Measurements from ENCODE around the gene STX12.
"Not testable (repeated sequence)": the region's sequence is repeated elsewhere in the genome, so short reads cannot be mapped to it uniquely, and the experiment has no call there.

STX12 gene

DNA sequence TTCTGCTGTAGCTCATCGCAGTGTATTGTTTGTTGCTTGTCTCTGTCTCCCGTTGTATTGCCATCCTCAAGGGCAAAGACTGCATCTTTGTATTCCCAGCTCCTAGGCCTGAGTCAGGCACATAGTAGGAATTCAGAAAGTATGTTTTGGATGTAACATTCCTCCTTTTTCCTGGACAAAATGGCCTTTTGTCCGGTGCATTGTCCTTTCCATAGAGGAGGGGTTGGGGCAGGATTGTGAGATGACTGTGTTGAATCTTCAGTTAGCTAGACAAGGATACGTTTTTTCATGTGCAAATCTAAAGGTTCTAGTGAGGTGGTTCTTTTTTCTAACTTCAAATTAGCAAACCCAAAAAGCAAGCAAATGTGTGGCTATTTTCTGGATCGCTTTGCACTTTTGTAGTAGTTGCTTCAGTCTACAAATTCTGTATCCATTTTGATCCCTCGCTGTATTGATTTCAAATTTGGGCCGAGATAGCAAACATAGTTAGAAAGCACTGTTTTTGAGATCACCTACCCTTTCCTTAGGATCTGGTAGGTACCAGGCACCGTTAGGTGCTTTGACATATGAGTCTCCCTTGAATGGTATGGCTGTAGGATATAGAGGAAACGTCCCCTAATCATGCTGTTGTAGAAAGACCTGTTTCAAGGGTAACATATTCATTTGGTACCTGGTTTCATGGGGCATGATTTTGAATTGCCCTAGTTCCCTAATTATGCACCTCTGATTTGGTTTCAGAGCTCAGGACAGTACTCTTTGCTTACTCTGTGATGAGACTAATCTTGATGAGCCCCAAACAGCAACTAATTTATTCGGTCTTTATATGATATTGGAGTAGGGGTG lies 58.8 kb downstream of the STX12 start:
- no peak for DNase-seq

DNA sequence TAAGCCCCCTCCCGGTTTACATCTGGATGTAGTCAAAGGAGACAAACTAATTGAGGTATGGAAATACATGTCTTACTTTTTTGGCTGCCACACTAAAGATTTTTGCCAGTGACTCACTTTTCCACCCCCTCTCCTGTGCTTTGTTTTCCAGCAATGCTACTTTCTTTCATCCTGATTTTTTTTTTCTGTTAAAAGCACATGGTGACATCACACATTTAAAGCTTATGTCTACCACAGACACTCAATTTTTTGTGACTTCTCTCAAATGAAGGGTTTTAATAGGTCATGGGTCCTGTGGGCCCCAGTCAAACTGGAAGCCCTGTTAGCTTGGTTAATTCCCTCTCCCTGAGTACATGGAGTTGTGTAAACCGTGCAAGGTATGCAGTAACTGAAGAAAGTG lies 59.7 kb downstream of the STX12 start:
- no peak for DNase-seq

DNA sequence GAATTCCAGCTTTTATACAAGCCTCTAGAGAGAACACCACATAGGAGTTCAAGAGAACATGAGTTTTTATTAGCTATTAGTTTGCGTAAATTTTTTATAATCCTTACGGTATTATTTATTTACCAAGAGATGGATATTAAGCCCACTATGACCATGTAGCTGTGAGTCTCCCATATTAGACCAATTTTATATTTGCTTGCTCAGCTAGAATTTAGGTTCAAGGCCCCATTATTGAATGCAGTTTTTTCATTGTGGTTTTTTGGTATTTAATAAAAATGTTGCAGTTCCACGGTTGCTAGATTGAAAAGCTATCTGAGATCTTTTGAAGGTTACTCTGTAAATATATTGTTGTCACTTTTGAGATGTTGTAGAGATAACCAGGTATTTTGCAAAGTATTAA lies 60.5 kb downstream of the STX12 start:
- DNase-seq: no peak

DNA sequence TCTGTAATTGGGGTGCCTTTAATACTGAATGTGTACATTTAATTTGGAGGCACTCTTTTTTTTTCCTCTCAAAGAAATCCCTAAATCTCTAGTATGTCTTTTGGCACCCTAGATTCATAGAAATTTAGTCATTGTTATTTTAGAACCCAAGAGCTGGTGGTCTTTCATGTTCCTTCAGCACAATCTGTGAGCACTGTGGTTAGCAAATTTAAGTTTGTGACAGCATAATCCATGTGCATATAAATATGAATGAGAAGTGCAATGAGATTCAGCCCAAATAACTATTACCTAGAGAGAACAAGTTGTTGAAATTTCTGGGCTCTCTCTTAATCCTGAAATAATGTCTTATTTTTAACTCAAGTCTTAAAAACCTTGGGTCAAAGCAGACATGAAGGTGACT lies 62.0 kb downstream of the STX12 start:
- no peak for DNase-seq

DNA sequence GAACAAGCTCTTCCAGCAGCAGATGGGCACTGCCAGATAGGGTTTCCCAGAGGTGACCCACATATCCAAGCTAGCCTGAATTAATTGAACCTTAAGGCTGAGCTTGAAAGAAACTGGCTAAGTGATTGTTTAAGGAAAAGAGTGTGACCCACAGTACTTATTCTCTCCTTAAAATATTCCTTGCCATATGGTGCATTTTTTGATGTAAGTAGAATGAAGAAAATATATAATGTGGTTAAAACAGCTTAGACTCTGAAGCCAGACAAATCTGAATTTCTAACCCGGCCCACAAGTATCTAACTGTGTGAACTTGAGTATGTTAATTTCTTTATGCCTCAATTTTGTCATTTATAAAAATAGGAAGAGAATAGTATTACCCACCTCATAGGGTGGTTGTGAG lies 62.5 kb downstream of the STX12 start:
- no peak for DNase-seq

DNA sequence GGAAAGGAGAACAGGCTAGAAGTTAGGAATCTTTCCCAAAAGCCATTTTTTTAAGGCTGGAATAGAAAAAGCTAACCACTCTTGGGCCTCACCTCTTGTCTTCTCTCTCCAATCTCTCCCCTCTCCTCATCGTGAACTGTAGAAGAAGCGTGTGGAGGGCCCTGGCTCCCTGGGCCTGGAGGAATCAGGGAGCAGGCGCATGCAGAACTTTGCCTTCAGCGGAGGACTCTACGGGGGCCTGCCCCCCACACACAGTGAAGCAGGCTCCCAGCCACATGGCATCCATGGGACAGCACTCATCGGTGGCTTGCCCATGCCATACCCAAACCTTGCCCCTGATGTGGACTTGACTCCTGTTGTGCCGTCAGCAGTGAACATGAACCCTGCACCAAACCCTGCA lies 76.9 kb downstream of the STX12 start:
- DNase-seq: no peak

DNA sequence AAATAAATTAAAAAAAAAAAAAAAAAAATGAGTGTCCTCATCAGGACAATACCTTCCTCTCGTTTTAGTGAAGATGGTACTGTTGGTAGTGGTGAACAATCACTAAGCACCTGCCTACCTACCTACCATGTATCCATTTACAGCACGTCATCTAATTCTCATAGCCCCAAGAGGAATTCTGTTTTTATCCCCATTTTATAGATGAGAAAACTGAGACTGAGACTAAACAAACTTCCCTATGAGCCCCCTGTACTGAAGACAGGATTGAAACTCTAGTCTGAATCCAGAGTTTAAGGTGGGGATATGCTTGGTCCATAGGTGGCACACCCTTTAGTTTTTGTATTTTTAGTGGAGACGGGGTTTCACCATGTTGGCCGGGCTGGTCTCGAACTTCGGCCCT lies 82.1 kb downstream of the STX12 start:
- DNase-seq: no peak

DNA sequence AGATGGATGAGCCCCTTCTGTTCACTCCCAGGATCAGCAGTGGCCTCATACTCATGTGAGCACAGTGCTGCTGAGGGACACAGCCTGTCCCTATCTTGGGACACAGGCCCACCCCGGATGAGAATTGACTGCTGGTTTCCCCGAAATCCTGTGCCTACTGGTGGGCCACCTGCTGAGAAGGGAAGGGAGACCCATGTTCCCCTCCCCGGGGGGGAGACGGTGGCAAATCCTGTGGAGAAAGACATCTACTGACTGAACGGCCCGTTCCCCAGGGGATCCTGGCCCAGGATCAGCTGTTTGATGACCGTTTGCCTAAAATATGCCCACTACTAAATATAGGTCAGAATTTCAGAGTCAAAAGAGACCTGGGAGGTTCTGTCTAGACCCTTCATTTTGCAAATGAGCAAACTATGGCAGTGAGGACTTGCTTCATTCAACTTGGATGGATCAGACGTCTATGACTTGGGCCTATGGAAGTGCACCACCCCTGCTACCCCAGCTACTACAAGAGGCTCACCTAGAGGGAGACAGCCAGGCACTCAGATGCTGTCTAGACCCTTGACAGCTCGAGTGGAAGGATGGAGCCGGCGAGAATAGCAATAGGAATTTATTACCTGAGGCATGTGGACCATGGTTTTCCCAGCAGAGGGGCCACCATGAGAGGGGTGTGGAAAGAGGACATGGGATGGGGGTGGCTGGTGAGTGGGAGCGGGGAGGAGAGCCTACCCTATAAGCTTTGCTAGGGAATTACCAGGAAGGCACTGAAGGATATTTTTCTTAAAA lies 83.7 kb downstream of the STX12 start:
- no peak for DNase-seq

DNA sequence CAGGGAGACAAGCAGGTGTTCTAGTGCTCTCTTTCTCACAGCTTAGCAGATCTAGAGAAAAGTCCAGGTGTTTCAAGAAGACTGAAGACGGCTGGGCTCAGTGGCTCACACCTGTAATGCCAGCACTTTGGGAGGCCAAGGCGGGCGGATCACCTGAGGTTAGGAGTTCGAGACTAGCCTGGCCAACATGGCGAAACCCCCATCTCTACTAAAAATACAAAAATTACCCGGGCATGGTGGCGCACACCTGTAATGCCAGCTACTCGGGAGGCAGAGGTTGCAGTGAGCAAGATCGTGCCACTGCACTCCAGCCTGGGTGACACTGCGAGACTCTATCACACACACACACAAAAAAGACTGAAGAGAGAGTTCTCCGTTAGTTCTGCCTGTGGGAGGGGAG lies 84.5 kb downstream of the STX12 start:
- not testable (repeated sequence) for DNase-seq

DNA sequence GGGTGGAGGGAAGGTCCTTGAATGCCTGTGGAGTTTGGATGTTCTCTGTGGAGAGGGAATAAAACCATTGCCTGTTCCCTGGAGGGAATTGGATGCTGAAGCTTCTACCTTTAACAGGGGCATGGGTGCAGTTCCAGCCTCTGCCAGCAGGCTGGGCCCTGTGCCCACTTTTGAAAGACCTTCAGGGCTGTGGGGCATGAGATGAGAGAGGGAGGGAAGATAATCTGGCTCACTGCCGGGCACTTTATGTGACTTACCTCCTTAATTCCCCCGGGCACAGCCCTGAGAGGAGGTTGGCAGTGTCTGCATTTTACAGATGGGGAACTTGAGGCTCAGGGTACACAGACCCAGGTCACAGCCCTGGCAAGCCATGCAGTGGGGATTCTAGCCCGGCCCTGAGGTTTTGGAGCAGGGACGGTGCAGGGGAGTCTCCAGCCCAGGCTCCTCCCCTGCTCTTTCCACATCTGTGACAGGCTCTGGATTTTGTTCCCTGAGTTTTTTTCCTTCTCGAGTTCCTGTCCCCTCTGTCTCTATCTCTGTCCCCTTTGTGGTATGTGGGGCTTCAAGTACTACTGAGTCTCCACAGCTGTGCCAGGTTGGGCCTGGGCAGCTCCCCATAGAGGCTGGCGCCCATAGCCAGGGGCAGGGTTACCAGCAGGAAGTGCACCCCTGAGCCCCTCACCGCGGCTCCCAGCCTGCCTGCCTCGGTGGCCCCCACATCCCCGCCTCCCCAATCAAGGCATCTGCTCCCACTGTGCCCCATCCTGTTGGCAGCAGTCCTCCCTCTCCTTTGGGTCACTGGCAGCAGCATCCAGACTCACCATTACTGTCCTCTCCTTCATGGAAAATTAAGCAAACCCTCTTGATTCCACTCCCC lies 85.3 kb downstream of the STX12 start:
- peak; percentile 68 to 70 for DNase-seq

DNA sequence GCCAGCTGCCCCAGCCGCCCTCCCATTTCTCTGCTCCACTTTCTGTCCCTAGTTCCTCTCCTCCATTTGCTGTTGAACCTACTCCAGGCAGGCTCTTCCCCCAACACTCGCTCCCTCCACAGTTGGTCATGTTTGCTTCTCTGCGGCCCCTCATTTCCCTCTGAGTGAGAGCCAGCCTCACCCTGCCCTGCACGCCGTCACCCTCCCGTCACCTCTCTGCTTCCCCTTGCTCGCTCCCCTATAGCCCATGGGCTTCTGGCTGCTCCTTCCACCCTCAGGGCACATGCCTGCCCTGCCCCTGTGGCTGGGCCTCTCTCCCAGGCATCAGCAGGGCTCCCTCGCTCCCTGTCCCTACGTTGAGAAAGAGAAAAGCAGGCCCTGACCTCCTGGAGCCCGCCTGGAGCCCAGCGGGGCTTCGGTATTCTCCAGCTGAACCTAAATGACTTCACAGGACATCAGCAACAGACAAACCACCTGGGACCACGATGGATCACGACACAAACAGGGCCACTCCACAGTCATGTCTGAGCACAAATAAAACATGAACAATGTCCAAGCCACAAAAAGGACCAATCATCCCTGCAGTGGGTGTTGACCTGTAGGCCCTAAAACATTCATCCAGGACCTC lies 86.0 kb downstream of the STX12 start:
- DNase-seq: no peak

DNA sequence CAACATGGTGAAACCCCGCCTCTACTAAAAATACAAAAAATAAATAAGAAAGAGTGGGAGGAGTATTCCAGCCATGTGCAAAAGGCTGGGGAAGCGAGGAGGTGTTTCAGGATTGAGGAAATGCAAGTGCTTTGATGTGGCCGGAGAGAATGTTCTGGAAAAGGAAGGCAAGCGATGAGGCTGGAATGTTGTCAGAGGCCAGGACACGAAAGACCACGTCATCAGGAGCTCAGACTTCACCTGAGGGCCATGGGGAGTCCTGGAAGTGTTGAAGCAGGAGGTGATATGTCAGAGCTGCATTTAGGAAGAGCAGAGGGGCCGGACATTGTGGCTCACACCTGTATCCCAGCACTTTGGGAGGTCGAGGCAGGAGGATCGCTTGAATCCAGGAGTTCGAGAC lies 88.4 kb downstream of the STX12 start:
- no peak for DNase-seq

DNA sequence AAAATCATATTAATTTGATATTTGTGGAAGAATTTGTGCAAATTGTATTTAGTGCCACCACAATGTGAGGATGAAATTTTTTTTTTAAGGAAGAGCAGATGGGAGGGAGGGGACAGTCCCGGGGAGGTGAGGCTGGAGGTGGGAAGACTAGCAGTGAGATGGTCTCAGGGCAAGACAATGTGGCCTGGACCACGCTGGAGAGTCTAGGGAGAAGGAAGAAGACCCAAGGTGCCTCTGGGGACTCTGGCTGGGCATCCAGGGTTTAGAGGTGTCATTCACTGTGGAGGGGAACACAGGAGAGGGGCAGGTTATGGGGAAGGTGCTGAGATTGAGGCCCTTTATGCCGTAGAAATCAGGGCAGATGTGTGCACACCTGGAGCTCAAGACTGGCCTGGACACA lies 89.0 kb downstream of the STX12 start:
- DNase-seq: no peak

DNA sequence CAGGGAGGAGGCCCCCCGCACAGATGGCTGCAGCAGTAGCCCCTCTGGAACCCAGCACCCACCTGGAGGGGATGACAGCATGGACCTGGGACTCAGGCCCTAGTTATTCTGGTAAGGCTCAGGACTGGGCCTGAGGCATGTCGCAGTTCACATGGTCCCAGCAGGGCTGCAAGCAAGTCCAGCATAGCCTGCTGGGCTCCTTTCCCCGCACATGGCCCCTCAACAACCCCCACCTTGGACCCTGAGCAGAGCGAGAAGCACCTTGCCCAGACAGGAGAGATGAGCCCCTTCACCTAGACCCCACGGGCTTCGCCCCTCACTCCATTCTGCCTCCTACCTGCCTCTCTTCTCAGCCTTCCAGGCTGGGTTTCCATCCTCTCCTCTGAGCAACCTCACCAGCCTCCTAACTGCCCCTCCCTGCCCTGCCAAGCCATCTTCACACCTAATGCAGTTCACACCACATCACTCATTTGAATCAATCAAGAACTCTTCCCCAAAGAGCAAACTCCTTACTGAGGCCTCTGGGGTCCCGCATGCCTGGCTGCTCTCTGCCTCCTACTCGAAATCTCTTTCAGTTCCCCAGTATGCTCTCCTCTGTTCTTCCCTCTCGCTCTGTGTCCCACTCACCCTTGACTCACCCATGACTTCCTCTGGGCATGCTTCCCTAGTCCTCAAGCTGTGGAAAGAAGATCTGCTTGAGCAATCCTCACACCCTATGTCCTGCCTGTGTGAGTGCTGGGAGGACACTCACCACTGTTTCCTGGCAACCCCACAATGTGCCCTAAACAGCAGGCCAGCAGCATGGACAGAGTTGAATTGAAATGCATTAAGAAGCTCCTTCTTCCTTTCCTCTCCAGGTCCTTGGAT lies 89.9 kb downstream of the STX12 start:
- peak; percentile 78 to 84 for DNase-seq

DNA sequence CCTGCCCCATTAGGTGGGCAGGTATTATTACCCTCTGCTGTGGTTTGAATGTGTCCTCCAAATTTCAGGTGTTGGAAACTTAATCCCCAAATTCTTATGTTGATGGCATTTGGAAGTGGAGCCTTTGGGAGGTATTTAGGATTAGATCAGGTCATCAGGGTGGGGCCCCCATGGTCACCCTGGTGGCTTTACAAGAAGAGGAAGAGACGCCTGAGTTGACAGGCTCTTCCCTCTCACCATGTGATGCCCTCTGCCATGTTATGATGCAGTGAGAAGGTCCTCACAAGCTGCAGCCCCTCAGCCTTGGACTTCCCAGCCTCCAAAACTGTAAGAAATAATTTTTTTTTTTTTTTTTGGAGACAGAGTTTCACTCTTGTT lies 90.5 kb downstream of the STX12 start:
- peak in 1 of 2 donors; percentile 84 for DNase-seq

DNA sequence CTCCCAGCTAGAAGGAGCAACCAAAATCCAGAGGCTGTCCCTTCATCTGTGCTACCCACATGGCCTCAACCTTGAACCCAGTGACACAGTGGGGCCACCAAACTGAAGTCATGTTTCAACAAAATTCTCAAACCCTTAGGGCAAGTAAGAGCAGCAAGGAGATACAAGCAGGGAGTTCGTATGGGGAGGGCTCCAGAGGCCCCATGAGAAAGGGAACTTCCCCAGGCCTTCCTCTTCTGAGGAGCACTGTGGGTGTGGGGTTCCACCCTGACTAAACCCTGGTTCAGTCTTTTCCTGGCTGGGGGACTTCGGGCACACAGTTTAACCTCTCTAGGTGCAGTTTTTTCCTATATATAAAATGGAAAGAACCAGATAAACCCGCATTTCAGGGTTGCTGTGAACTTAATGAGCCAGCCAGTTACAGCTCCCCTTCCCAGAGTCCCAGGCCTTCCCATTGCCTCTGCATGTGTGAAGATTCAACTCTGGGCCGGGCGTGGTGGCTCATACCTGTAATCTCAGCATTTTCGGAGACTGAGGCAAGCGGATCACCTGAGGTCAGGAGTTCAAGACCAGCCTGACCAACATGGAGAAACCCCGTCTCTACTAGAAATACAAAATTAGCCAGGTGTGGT lies 91.4 kb downstream of the STX12 start:
- peak; percentile 24 to 33 for DNase-seq

DNA sequence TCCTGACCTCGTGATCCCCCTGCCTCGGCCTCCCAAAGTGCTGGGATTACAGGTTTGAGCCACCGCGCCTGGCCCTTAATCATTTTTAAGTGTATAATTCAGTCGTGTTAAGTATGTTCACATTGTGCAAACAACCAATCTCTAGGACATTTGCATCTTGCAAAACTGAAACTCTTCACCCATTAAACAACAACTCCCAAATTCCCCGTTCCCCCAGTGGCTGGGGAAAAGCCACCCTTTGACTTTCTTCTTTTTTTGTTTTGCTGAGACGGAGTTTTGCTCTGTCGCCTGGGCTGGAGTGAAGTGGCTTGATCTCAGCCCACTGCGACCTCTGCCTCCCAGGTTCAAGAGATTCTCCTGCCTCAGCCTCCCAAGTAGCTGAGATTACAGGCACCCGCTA lies 92.8 kb downstream of the STX12 start:
- DNase-seq: no peak

DNA sequence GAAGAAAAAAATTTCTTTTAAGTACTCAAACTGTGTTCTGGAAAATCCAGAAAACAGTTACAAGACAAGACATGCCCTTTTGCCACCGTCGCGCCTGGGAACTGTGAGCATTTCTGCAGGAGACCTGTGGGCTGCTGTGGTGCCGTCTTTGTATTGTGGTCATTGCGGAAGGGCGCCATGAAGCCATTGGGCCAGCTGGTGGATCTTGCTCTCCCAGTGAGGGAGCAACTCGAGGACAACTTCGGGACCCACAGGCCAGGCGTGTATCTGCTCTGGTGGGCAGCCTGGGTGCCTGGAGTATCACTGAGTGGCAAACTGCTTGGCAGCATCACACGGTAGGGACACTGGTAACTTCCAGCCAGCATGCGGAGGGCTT lies 95.5 kb downstream of the STX12 start:
- DNase-seq: no peak

DNA sequence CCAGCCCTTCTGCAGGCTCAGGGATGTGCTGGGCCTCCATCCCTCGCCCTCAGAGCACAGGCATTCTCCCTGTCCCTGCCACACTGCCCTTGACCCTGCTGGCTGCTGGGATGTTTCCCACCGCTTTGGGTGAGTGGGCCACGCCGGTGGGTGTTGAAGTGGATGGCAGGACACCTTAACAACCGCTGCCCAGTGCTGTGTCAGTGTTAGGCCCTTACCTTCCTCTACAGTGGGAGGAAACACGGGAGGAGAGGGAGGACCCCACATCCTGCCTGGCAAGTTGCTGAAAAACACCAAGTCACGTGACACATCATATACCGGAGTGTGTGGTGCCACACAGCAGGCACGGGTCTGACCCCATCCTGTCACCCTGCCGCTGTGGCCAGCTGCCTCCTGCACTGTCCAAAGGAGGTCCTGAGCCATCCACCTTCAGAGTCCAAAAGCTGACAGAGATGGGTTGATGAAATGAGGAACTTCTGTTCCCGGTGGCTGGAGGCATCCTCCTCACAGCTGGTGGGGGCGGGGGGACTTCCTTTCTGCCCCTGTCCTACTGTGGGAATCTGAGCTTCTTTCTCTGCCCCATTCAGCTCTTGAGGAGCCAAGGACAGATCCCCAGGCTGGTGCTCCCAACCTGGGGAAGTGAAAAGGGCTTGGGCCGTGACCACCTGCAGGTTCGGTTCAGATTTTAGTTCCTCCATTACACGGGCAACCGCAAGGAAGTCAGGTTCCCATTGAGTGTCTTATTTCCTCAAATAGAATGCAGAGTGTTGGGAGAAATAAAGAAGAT lies 96.1 kb downstream of the STX12 start:
- peak; percentile 31 to 73 for DNase-seq

DNA sequence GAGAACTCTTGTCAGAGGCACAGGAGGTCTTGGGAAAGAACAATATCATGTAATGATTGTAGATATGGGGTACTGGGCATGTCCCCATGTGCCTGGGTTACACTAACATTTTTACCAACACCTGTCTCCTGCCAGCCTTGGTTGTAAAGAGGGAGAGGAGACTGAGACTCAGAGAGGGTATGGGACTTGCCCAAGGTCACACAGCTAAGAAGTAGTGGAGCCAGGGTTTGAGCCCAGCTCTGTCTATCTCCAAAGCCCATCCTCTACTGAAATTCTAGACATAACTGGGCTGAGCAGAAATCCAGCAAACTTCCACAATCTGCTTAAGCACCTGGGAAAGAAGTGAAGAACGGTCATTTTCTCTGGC lies 96.7 kb downstream of the STX12 start:
- no peak for DNase-seq

DNA sequence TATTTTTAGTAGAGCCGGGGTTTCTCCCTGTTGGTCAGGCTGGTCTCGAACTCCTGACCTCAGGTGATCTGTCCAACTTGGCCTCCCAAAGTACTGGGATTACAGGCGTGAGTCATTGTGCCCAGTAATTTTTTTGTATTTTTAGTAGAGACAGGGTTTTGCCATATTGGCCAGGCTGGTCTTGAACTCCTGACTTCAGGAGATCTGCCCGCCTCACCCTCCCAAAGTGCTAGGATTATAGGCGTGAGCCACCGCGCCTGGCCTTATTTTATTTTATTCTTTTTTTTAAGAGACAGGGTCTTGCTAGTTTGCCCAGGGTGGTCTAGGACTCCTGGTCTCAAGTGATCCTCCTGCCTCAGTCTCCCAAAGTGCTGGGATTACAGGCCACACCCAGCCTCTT lies 98.1 kb downstream of the STX12 start:
- not testable (repeated sequence) for DNase-seq
